Effector CD4-positive, alpha-beta T cell (primary cell): ENCODE measurements around the gene COG5.

Experiments used
- DNase-seq: peaks from one replicate; pipeline ENCODE4 v3.0.0-alpha.2; 2020

COG5 gene

GRCh38 chr7:107387573-107388219 lies 176.0 kb downstream of the COG5 start:
- DNase-seq, result no peak

GRCh38 chr7:107387128-107387527 lies 176.6 kb downstream of the COG5 start:
- DNase-seq, result no peak

- no peak for DNase-seq
These were observed 177.1 kb downstream of the COG5 start for GRCh38 chr7:107386548-107387102.

GRCh38 chr7:107384025-107384424 lies 179.7 kb downstream of the COG5 start:
- no peak for DNase-seq

GRCh38 chr7:107383203-107383602 lies 180.5 kb downstream of the COG5 start:
- DNase-seq, result no peak

- no peak for DNase-seq
These were observed 182.3 kb downstream of the COG5 start for GRCh38 chr7:107381453-107381852.

GRCh38 chr7:107373354-107373753 lies 190.4 kb downstream of the COG5 start:
- DNase-seq, result no peak

GRCh38 chr7:107372298-107372697 lies 191.4 kb downstream of the COG5 start:
- DNase-seq, result no peak

GRCh38 chr7:107370816-107371215 lies 192.9 kb downstream of the COG5 start:
- no peak for DNase-seq

GRCh38 chr7:107364787-107365186 lies 198.9 kb downstream of the COG5 start:
- no peak for DNase-seq

- no peak for DNase-seq
These were observed 204.0 kb downstream of the COG5 start for GRCh38 chr7:107359520-107360316.

GRCh38 chr7:107355616-107356015 lies 208.1 kb downstream of the COG5 start:
- no peak for DNase-seq

- DNase-seq, result no peak
These were observed 209.1 kb downstream of the COG5 start for GRCh38 chr7:107354640-107355039.

- DNase-seq, result no peak
These were observed 210.0 kb downstream of the COG5 start for GRCh38 chr7:107353701-107354100.

GRCh38 chr7:107345898-107346297 lies 217.8 kb downstream of the COG5 start:
- DNase-seq, result no peak

- DNase-seq, result no peak
These were observed 218.9 kb downstream of the COG5 start for GRCh38 chr7:107344799-107345198.

GRCh38 chr7:107344286-107344685 lies 219.4 kb downstream of the COG5 start:
- no peak for DNase-seq

GRCh38 chr7:107338080-107338479 lies 225.6 kb downstream of the COG5 start:
- no peak for DNase-seq

- no peak for DNase-seq
These were observed 231.0 kb downstream of the COG5 start for GRCh38 chr7:107332488-107333269.

GRCh38 chr7:107330478-107330877 lies 233.2 kb downstream of the COG5 start:
- DNase-seq, result no peak

GRCh38 chr7:107327986-107328569 lies 235.6 kb downstream of the COG5 start:
- no peak for DNase-seq

- no peak for DNase-seq
These were observed 237.7 kb downstream of the COG5 start for GRCh38 chr7:107326061-107326460.

- no peak for DNase-seq
These were observed 241.7 kb downstream of the COG5 start for GRCh38 chr7:107322015-107322414.
